Fibroblast of lung (primary cell): ENCODE data around the gene DUSP9. TPM values are rescaled to one million over a fixed set of nuclear protein-coding genes. Genes with fewer than 3 reads are reported as not detected.

Source experiments
- DNase-seq, 2 donors: peaks; one replicate each; pipeline versions ENCODE4 v3.0.0 to v3.0.0-alpha.2; 2010; ENCODE audit warnings: low read depth in 2 of 2
- H2AFZ ChIP-seq: 2 replicates; pipeline ENCODE4 v1.5.1; 2012; ENCODE audit warnings: low read length, control low read depth, inconsistent platforms
- H3K27ac ChIP-seq: 2 replicates; pipeline ENCODE4 v1.5.1; 2011; ENCODE audit warnings: low read length, control low read depth; ENCODE audit not compliant: insufficient read depth
- H3K27me3 ChIP-seq: 2 replicates; pipeline ENCODE4 v1.5.1; 2011; ENCODE audit warnings: mild to moderate bottlenecking, low read length; ENCODE audit not compliant: control insufficient read depth, insufficient read depth
- H3K36me3 ChIP-seq: 2 replicates; pipeline ENCODE4 v1.5.1; 2011; ENCODE audit warnings: low read length; ENCODE audit not compliant: control insufficient read depth, insufficient read depth
- H3K4me1 ChIP-seq: 2 replicates; pipeline ENCODE4 v1.5.1; 2011; ENCODE audit warnings: low read length; ENCODE audit not compliant: control insufficient read depth, insufficient read depth; ENCODE audit errors: extremely low read depth
- H3K4me2 ChIP-seq: 2 replicates; pipeline ENCODE4 v1.5.1; 2011; ENCODE audit warnings: low read length, control low read depth; ENCODE audit not compliant: insufficient read depth; ENCODE audit errors: extremely low read depth
- H3K4me3 ChIP-seq, 4 experiments: fragments of 200-600 bp in 1 of 4; sonication (generic) in 1 of 4; replicated peaks in 1 of 4; 2 replicates each; pipeline ENCODE4 v1.5.1; 2011 to 2016; ENCODE audit warnings: low read length in 4 of 4, low read depth in 3 of 4, mild to moderate bottlenecking in 3 of 4, control low read depth in 2 of 4, inconsistent platforms in 1 of 4, mixed read lengths in 1 of 4; ENCODE audit not compliant: insufficient read depth in 1 of 4; ENCODE audit errors: control extremely low read depth in 1 of 4
- H3K79me2 ChIP-seq: 2 replicates; pipeline ENCODE4 v1.5.1; 2012; ENCODE audit warnings: mild to moderate bottlenecking, low read length, inconsistent platforms; ENCODE audit not compliant: control insufficient read depth, insufficient read depth
- H3K9ac ChIP-seq: 2 replicates; pipeline ENCODE4 v1.5.1; 2011; ENCODE audit warnings: mild to moderate bottlenecking, low read length, control low read depth; ENCODE audit not compliant: insufficient read depth
- H3K9me3 ChIP-seq: 2 replicates; pipeline ENCODE4 v1.5.1; 2012; ENCODE audit warnings: low read depth, low read length; ENCODE audit not compliant: control insufficient read depth, insufficient read depth
- H4K20me1 ChIP-seq: 2 replicates; pipeline ENCODE4 v1.5.1; 2011; ENCODE audit warnings: low read length; ENCODE audit not compliant: control insufficient read depth, insufficient read depth; ENCODE audit errors: extremely low read depth
- EZH2 ChIP-seq: IDR thresholded peaks from 2 replicates; pipeline ENCODE4 v1.5.1; 2012; ENCODE audit warnings: low read length, control low read depth, mild to moderate bottlenecking; ENCODE audit errors: missing control alignments
- polyA plus RNA-seq, 2 donors: library from polyadenylated mRNA; depleted of rRNA in 1 of 2; stranded (reverse) in 1 of 2; unstranded in 1 of 2; fragments of >200 nt; gene quantifications; 2 replicates each; pipeline ENCODE4 v1.2.1, GENCODE V29; 2011 to 2012; ENCODE audit warnings: missing spikeins in 1 of 2
- total RNA-seq: library from RNA; depleted of rRNA; stranded (reverse); fragments of >200 nt; gene quantifications from 2 replicates; pipeline ENCODE4 v1.2.1, GENCODE V29; 2014
- TF ChIP-seq, protein P1 (sequence below), 2 donors: IDR thresholded peaks in 1 of 2; conservative IDR thresholded peaks in 1 of 2; 1 replicate in 1 of 2; 2 replicates in 1 of 2; pipeline ENCODE4 v1.5.1; 2011 to 2012; ENCODE audit warnings: low read length in 2 of 2, control low read depth in 1 of 2, inconsistent platforms in 1 of 2, low read depth in 1 of 2, mild to moderate bottlenecking in 1 of 2

DUSP9 gene
- total and polyA plus RNA-seq, 2 donors (not counting 1 experiment from before 2014, with no cell fraction given), result not detected

- Histone ChIP-seq H3K4me1 (no peaks in the 10 kb centered on the region), H3K9me3 (no peaks in the 10 kb centered on the region), H3K9ac (no peak overlapping the region), H3K36me3 (no peaks in the 10 kb centered on the region), H3K4me3 (no peak overlapping the region), H3K4me2 (no peak overlapping the region), H3K27me3 (peaks cover 2% of the 10 kb centered on the region), H4K20me1 (no peaks in the 10 kb centered on the region), H2AFZ (no peak overlapping the region), H3K79me2 (no peaks in the 10 kb centered on the region), H3K27ac (no peak overlapping the region)
- TF ChIP-seq EZH2, result no peak
- TF ChIP-seq, protein P1, sequence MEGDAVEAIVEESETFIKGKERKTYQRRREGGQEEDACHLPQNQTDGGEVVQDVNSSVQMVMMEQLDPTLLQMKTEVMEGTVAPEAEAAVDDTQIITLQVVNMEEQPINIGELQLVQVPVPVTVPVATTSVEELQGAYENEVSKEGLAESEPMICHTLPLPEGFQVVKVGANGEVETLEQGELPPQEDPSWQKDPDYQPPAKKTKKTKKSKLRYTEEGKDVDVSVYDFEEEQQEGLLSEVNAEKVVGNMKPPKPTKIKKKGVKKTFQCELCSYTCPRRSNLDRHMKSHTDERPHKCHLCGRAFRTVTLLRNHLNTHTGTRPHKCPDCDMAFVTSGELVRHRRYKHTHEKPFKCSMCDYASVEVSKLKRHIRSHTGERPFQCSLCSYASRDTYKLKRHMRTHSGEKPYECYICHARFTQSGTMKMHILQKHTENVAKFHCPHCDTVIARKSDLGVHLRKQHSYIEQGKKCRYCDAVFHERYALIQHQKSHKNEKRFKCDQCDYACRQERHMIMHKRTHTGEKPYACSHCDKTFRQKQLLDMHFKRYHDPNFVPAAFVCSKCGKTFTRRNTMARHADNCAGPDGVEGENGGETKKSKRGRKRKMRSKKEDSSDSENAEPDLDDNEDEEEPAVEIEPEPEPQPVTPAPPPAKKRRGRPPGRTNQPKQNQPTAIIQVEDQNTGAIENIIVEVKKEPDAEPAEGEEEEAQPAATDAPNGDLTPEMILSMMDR (conservative IDR thresholded peaks at IDR 0.05 in 1 of 2, IDR thresholded peaks at IDR 0.05 in 1 of 2; ENCODE audit: low read depth in 1 of 2, low read length in 2 of 2), result no peak
- DNase-seq, result no peak
Observed at GRCh38 chrX:153632595-153632946, 14.4 kb upstream of the DUSP9 start.

DNA sequence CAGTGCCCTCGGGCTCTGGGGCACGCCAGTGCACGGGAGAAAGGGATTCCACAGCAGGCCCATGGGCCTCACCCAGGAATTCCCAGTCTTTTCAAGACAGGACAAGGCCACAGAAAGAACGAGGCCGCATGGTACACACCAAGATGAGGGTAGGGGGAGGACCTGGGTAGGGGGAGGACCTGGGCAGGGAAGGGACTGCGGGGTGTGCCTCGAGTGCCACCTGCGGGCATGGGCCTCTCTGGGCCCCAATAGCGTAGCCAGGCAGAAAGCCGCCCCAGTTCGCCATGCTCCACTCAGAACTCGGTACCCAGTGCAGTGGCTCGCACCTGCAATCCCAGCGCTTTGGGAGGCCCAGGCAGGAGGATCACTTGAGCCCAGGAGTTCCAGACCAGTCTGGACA lies 14.0 kb upstream of the DUSP9 start:
- no peak overlapping the region for H3K4me3 ChIP-seq
- no peak overlapping the region for H3K9ac ChIP-seq
- H3K36me3 ChIP-seq, result no peaks in the 10 kb centered on the region
- no peaks in the 10 kb centered on the region for H3K4me1 ChIP-seq
- H3K79me2 ChIP-seq, result no peaks in the 10 kb centered on the region
- H3K27me3 ChIP-seq, result peaks cover 2% of the 10 kb centered on the region
- no peak overlapping the region for H3K4me2 ChIP-seq
- H3K27ac ChIP-seq, result no peak overlapping the region
- no peak for DNase-seq
- no peaks in the 10 kb centered on the region for H4K20me1 ChIP-seq
- TF ChIP-seq, protein P1 (conservative IDR thresholded peaks at IDR 0.05 in 1 of 2, IDR thresholded peaks at IDR 0.05 in 1 of 2; ENCODE audit: low read depth in 1 of 2, low read length in 2 of 2), result no peak
- TF ChIP-seq EZH2, result no peak
- no peak overlapping the region for H2AFZ ChIP-seq
- no peaks in the 10 kb centered on the region for H3K9me3 ChIP-seq

DNA sequence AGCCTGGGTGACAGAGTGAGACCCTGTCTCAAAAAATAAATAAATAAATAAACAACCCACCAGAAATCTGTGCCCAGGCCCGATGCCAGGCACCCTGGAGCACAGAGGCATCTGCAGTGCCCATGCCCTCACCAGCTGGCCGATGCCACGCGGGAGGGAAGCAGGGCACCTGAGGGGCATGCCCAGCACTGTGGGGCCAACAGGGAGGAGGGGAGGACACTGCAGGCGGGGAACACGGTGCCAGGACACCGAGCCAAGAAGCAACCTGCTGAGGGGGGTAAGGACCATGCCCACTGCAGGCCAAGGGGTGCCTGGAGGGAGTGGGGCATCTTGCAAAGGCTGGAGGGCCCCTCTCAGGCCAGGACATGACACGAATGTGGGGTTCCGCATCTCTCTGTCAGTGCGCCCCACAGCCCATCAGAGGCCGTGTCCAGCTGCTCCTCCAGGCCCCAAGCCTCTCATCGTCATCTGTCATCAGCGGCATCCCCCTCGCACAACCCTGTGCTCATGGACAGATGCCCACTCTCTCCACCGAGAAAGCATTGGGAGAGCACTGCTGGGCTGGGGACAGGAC lies 13.3 kb upstream of the DUSP9 start:
- no peaks in the 10 kb centered on the region for H3K9me3 ChIP-seq
- no peaks in the 10 kb centered on the region for H3K36me3 ChIP-seq
- DNase-seq, result no peak
- TF ChIP-seq, protein P1 (conservative IDR thresholded peaks at IDR 0.05 in 1 of 2, IDR thresholded peaks at IDR 0.05 in 1 of 2; ENCODE audit: low read depth in 1 of 2, low read length in 2 of 2), result no peak
- TF ChIP-seq EZH2, result no peak
- H3K4me2 ChIP-seq, result no peak overlapping the region
- H3K4me1 ChIP-seq, result no peaks in the 10 kb centered on the region
- H3K4me3 ChIP-seq, result no peak overlapping the region
- no peak overlapping the region for H3K27ac ChIP-seq
- H3K27me3 ChIP-seq, result peaks cover 2% of the 10 kb centered on the region
- H3K9ac ChIP-seq, result no peak overlapping the region
- no peak overlapping the region for H2AFZ ChIP-seq
- H4K20me1 ChIP-seq, result no peaks in the 10 kb centered on the region
- no peaks in the 10 kb centered on the region for H3K79me2 ChIP-seq
